C1 segment of cervical spinal cord (tissue), 14 donors: ENCODE data around the gene ARHGEF11.

Source experiments
- DNase-seq, 14 donors: peaks; one replicate each; lab custom pipeline; 2025; lab: John Stamatoyannopoulos, UW

The ARHGEF11 gene

GRCh38 chr1:156949127-156949526 is 96.4 kb downstream of the ARHGEF11 start:
- no peak for DNase-seq

- DNase-seq, result no peak
Observed at GRCh38 chr1:156948708-156949107, 96.8 kb downstream of the ARHGEF11 start.

- no peak for DNase-seq
Observed at GRCh38 chr1:156947818-156948525, 97.6 kb downstream of the ARHGEF11 start.

GRCh38 chr1:156947127-156947526 is 98.4 kb downstream of the ARHGEF11 start:
- no peak for DNase-seq

GRCh38 chr1:156945881-156946661 is 99.5 kb downstream of the ARHGEF11 start:
- DNase-seq, result peak in 1 of 14 donors; percentile 29

GRCh38 chr1:156944848-156945247 is 100.7 kb downstream of the ARHGEF11 start:
- no peak for DNase-seq

GRCh38 chr1:156944268-156944667 is 101.3 kb downstream of the ARHGEF11 start:
- DNase-seq, result no peak

- DNase-seq, result no peak
Observed at GRCh38 chr1:156943756-156944155, 101.8 kb downstream of the ARHGEF11 start.

GRCh38 chr1:156942576-156942975 is 103.0 kb downstream of the ARHGEF11 start:
- DNase-seq, result no peak

GRCh38 chr1:156942176-156942575 is 103.4 kb downstream of the ARHGEF11 start:
- no peak for DNase-seq

GRCh38 chr1:156941675-156942074 is 103.9 kb downstream of the ARHGEF11 start:
- DNase-seq, result no peak

- no peak for DNase-seq
Observed at GRCh38 chr1:156939786-156940334, 105.7 kb downstream of the ARHGEF11 start.

- DNase-seq, result no peak
Observed at GRCh38 chr1:156938813-156939212, 106.7 kb downstream of the ARHGEF11 start.

- DNase-seq, result no peak
Observed at GRCh38 chr1:156937883-156938282, 107.7 kb downstream of the ARHGEF11 start.

- DNase-seq, result no peak
Observed at GRCh38 chr1:156936721-156937220, 108.8 kb downstream of the ARHGEF11 start.

GRCh38 chr1:156936191-156936590 is 109.4 kb downstream of the ARHGEF11 start:
- DNase-seq, result no peak

GRCh38 chr1:156935505-156936128 is 109.9 kb downstream of the ARHGEF11 start:
- no peak for DNase-seq

GRCh38 chr1:156933136-156933535 is 112.4 kb downstream of the ARHGEF11 start:
- DNase-seq, result no peak

GRCh38 chr1:156931974-156932710 is 113.4 kb downstream of the ARHGEF11 start:
- no peak for DNase-seq

- DNase-seq, result no peak
Observed at GRCh38 chr1:156931211-156931952, 114.2 kb downstream of the ARHGEF11 start.

- no peak for DNase-seq
Observed at GRCh38 chr1:156930483-156930882, 115.1 kb downstream of the ARHGEF11 start.
